Hepatic stellate cell (primary cell): Measurements from ENCODE around the gene GNAL.
A peak's percentile ranks its signal among the peaks of the same experiment; 100 is the strongest.
"Not testable (repeated sequence)": the region's sequence is repeated elsewhere in the genome, so short reads cannot be mapped to it uniquely, and the experiment has no call there.

Experiments
- DNase-seq: peaks from one replicate; pipeline ENCODE4 v3.0.0; 2011; ENCODE audit warnings: low spot score

The GNAL gene

DNA sequence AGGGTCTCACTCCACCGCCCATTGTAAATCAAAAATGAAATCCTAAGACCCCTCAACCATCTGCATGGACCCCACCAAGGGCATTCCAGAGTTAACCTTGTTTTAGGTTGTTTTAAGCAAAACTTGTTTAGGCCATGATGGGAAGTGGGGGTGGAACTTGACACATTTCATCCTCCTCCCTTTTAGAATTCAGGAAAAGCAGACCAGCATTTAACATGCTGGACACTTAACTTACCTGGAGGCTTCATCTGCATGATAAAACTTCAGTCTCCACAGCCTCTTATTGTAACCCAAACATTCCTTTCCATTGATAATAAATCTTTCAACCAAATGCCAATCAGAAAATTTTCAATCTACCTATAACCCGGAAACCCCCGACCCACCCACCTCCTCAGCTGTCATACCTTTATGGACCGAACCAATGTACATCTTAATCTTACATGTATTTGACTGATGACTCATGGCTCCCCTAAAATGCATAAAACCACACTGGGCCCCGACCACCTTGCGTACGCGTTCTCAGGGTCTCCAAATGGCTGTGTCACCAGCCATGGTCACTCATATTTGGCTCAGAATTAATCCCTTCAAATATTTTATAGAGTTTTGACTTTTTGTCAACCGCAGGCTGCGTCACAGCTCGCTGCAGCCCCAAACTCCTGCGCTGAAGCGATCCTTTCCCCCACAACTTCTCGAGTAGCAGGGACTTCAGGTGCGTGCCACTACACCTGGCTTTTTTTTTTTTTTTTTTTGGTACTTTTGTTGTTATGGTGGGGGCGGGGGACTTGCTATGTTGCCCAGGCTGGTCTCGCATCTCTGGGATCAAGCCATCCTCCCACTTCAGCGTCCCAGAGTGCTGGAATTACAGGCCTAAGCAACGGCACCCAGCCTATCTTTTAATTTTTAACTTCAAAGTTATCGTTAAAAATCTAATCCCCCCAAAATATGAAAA, 218.1 kb downstream of the GNAL start:
- DNase-seq: no peak

DNA sequence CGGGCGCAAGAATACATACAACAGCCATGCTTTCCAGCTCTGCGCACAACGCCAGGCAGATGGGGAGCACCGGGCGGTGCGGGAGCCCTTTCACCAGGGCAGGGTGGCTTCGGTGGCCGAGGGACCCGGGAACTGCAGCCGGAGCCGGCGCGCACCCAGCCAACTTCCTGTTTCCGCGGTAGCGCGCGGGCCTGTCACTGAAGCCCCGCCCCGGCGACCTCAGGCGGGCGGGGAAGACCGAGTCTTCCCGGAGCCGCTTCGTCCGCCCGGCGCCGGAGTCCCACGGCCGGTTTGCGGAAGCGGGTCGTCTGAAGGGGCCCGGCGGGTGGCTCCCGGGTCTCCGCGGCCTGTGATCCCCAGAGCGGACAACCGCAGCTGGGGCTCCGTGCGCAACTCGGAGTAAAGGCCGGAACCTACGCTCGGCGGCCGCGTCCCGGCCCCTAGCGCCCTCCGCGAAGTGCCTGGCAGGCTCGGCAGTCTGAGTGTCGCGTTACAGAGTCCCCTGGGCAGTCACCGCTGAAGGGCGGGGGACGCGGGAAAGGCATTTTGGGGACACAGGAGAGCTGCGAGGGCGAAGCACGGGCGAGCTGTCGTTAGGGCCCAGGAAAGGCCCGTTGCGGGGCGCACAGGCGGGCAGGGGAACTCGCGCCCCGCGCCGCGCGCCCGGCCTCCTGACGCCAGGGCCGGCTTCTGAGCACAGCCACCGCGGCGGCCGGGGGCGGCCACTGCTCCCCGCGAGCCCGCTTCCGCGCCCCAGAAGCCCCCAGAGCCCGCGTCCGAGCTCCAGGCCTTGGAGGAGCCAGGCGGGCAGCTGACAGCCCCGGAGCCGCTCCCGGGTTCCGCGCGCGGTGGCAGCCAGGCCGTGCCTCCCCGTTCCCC, 219.4 kb downstream of the GNAL start, which contains the start of gene MPPE1:
TSS of gene MPPE1 (minus strand) at position 136 of the 879 bp plus-strand sequence. CDS start 11,053 bp downstream, outside the sequence.
- peak; percentile 90 for DNase-seq

DNA sequence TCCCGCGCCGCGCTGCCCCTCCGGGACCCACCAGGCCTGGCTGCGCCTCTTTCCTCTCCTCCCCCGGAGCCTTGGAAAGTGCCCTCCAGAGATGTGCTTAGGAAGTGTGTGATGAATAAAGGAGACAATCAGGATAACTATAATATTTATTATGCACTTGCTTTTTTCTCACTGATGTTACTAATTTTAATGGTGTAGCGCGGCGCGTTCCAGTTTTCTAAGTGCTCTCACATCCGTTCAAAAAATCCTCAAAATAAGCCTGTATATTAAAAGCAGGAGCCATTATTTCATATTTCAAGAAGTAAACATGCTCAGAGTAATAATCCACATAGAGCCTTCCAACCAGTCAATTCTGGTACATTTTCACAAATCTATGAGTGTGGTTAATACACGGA, 220.0 kb downstream of the GNAL start:
- DNase-seq: no peak

DNA sequence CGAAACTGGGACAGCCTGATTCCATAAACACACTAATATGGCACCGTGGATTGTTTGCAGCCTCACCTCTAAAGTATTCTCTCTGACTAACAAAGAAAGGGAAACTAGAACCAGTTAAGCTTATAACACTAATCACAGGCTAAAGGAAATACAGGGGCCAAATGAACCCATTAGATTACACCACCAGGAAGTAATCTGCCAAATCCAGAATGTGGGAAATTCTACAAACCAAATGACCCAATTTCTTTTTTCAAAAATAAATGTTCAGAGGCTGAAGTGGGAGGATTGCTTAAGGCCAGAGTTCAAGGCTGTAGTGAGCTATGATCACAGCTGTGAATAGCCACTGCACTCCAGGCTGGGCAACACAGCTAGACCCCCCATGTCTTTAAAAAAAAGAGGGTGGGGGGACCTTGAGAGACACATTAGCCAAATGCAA, 220.5 kb downstream of the GNAL start:
- peak; percentile 31 for DNase-seq

DNA sequence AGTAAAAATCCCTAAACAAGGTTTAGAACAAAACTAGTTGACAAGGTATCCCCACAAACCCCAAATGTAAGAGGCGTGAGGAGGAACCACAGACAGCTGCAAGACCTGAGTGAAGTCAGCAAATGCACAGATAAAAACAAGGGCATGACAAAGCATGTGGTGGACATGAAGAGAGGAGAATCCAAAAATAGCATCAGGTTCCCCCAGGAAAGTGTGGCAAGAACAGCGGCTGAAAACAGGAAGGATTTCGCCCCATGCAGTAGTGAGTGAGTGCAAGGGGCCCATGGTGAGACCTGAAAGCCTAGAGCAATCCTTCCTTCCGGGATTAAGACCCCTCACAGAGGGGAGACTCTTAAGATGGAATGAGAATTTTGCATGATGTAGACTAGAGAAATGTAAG, 227.8 kb downstream of the GNAL start:
- DNase-seq: not testable (repeated sequence)

DNA sequence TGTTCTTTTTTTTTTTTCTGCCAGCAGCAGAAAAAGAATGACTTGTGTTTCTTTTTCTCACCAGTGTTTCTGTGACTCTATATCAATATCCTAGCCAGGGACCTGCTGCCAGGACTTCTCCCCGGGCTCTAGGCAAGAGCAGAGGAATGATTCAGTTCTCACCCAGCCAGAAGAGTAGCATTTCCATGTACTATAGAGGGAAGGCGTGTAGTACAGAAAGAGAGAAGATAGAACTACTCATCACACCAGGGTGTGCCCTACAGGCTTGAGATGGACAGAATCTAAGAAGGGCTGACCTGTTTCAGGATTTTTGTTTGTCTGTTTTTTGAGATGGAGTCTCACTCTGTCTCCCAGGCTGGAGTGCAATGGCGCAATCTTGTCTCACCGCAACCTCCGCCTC, 230.5 kb downstream of the GNAL start:
- DNase-seq: not testable (repeated sequence)

DNA sequence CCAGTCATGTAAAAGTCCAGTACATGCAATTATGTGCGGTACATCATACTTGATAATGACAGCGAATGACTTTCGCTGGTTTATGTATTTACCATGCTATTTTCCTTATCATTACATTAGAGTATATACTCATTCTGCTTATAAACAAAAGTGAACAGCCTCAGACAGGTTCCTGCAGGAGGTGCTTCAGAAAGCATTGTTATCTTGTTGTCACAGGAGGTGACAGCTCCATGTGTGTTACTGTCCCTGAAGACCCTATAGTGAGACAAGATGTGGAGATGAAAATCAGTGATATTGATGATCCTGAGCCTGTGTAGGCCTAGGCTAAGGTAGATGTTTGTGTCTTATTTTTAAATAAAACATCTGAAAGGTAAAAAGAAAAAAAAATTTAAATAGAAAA, 234.4 kb downstream of the GNAL start:
- DNase-seq: no peak

DNA sequence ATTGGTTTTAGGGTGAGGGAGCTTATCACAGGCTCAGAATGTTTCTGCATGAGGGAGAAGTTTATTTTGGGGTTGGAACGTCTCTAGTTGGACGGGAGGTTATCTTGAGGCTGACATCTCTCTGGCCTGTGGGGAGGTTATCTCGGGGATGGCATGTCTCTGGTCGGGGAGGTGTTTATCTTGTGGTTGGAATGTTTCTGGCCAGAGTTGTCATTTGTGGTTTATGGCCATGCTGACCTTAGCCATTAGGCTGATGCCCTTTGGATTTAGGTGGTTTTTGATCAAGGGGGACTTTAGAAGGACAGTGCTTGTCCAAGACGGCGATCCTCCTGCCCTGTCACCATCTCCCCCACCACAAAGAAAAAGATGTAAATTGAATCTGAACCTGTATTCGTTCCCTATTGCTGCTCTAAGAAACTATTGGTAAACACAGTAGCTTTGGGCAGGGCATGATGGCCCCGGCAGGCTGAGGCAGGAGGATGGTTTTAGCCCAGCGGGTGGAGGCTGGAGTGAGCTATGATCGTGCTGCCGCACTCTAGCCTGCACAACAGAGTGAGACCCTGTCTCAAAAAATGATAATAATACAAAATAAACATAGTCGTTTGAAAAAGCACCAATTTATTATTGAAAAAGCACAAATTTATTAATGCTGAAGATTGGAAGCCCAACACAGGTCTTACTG, 236.9 kb downstream of the GNAL start:
- DNase-seq: no peak

DNA sequence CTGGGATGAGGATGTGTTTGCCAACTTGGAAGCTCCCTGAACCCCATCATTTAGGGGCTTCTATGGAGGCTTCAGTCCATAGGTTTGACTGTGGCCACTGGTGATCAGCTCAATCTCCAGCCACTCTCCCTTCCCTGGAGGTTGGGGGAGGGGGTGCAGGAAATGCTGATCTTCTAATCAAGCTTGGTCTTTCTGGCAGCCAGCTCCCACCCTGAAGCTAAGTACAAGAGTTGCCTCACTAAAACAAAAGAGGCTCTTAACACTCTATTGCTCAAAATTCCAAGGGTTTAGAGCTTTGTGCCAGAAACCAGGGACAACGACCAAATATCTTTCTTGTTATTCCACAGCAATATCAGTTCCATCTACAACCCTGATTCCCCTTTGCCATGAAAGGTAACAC, 238.4 kb downstream of the GNAL start:
- DNase-seq: no peak

DNA sequence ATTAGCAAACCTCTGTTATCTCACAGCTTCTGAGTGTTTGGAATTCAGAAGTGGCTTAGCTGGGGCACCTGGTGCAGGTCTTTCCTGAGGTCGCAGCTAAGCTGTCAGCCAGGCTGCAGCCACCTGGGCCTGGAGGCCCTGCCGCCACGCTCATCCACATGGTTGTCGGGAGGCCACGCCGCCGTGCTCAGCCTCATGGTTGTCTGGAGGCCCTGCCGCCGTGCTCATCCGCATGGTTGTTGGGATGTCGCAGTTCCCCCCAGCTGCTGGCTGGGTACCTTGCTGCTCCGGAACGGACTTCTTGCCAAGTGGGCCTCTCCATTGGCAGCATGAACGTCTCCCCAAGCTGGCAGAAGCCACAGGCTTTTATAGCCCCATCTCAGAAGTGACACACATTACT, 243.3 kb downstream of the GNAL start:
- no peak for DNase-seq
